Thoracic aorta (tissue), 2 donors: Measurements from ENCODE around the gene DHX9. TPM values are rescaled to one million over a fixed set of nuclear protein-coding genes. Genes with fewer than 3 reads are reported as not detected.

Experiments used
- ATAC-seq: fragments of 150-250 bp; one replicate; pipeline ENCODE4 v1.8.0; 2017; ENCODE audit warnings: low read depth; ENCODE audit not compliant: insufficient number of reproducible peaks, low FRiP score
- DNase-seq: peaks from one replicate; pipeline ENCODE4 v3.0.0-alpha.2; 2020; ENCODE audit warnings: low spot score
- H3K27ac ChIP-seq, 2 donors: fragments of 200-600 bp; sonication (generic); 1 replicate in 1 of 2; 2 replicates in 1 of 2; pipeline ENCODE4 v1.5.1; 2016; ENCODE audit warnings: mild to moderate bottlenecking in 2 of 2, moderate library complexity in 2 of 2
- H3K27me3 ChIP-seq: fragments of 200-600 bp; sonication (generic); replicated peaks from 2 replicates; pipeline ENCODE4 v1.6.0; 2016; ENCODE audit warnings: mild to moderate bottlenecking; ENCODE audit not compliant: insufficient read depth
- H3K36me3 ChIP-seq: fragments of 200-600 bp; sonication (generic); one replicate; pipeline ENCODE4 v1.5.1; 2016
- H3K4me1 ChIP-seq, 2 donors: fragments of 200-600 bp; sonication (generic); 1 replicate in 1 of 2; 2 replicates in 1 of 2; pipeline versions ENCODE4 v1.5.1 to v1.6.0; 2016; ENCODE audit warnings: low read depth in 2 of 2, mild to moderate bottlenecking in 1 of 2; ENCODE audit not compliant: control insufficient read depth in 1 of 2
- H3K4me3 ChIP-seq: fragments of 200-600 bp; sonication (generic); 2 replicates; pipeline ENCODE4 v1.5.1; 2016; ENCODE audit warnings: mild to moderate bottlenecking
- H3K9me3 ChIP-seq: fragments of 200-600 bp; sonication (generic); 2 replicates; pipeline ENCODE4 v1.5.1; 2016
- CTCF ChIP-seq: fragments of 200-600 bp; sonication (generic); IDR thresholded peaks from one replicate; pipeline ENCODE4 v1.5.1; 2019; ENCODE audit warnings: antibody characterized with exemption
- total RNA-seq, 2 donors: library from RNA; depleted of rRNA; stranded (reverse); fragments of >200 nt; gene quantifications; one replicate each; pipeline versions ENCODE4 v1.1.0 to v1.2.3, GENCODE V29; 2016

Gene DHX9
- total RNA-seq, 2 donors from 2014 or later: 62.7 to 67.9 TPM

GRCh38 chr1:182877842-182878241 is 38.7 kb downstream of the DHX9 start:
- Histone ChIP-seq H3K27me3 (no peaks in the 10 kb centered on the region), H3K27ac (no peak overlapping the region), H3K4me3 (no peak overlapping the region), H3K4me1 (no peaks in the 10 kb centered on the region), H3K9me3 (no peaks in the 10 kb centered on the region), H3K36me3 (peaks cover 88% of the 10 kb centered on the region)
- ATAC-seq (no peak), DNase-seq (no peak)
- no peak for TF ChIP-seq CTCF

GRCh38 chr1:182884872-182885271 is 45.7 kb downstream of the DHX9 start:
- Histone ChIP-seq H3K4me1 (no peaks in the 10 kb centered on the region), H3K27ac (no peak overlapping the region), H3K36me3 (peaks cover 68% of the 10 kb centered on the region), H3K4me3 (no peak overlapping the region), H3K27me3 (no peaks in the 10 kb centered on the region), H3K9me3 (no peaks in the 10 kb centered on the region)
- no peak for TF ChIP-seq CTCF
- ATAC-seq (no peak), DNase-seq (no peak)

- TF ChIP-seq CTCF: no peak
- Histone ChIP-seq H3K27me3 (no peaks in the 10 kb centered on the region), H3K36me3 (peaks cover 61% of the 10 kb centered on the region), H3K4me1 (no peaks in the 10 kb centered on the region), H3K9me3 (no peaks in the 10 kb centered on the region), H3K4me3 (no peak overlapping the region), H3K27ac (no peak overlapping the region)
- no peak for DNase-seq
- no peak for ATAC-seq
Observed at GRCh38 chr1:182885591-182885990, 46.4 kb downstream of the DHX9 start.

- DNase-seq (no peak), ATAC-seq (no peak)
- Histone ChIP-seq H3K4me3 (no peak overlapping the region), H3K4me1 (no peaks in the 10 kb centered on the region), H3K27me3 (no peaks in the 10 kb centered on the region), H3K27ac (no peak overlapping the region), H3K36me3 (peaks cover 47% of the 10 kb centered on the region), H3K9me3 (no peaks in the 10 kb centered on the region)
- no peak for TF ChIP-seq CTCF
Observed at GRCh38 chr1:182886985-182887384, 47.8 kb downstream of the DHX9 start.

GRCh38 chr1:182888736-182889531 is 49.8 kb downstream of the DHX9 start:
- H3K27me3 ChIP-seq: no peaks in the 10 kb centered on the region
- TF ChIP-seq CTCF: no peak
- DNase-seq: no peak
- no peak for ATAC-seq
- no peak overlapping the region for H3K4me3 ChIP-seq
- H3K36me3 ChIP-seq: peaks cover 33% of the 10 kb centered on the region
- H3K27ac ChIP-seq: no peak overlapping the region
- no peaks in the 10 kb centered on the region for H3K9me3 ChIP-seq
- no peaks in the 10 kb centered on the region for H3K4me1 ChIP-seq
